ENCODE data around the gene TYW1.
"Not testable (repeated sequence)": the region's sequence is repeated elsewhere in the genome, so short reads cannot be mapped to it uniquely, and the experiment has no call there.

TYW1 gene

GRCh38 chr7:67098031-67098430, 101.4 kb downstream of the TYW1 start:
- H3K14ac ChIP-seq (ENCODE audit: low read length in 2 of 2); H3K27ac ChIP-seq (ENCODE audit: low read length, poor library complexity, severe bottlenecking); H3K4ac ChIP-seq (ENCODE audit: low read depth in 1 of 2, low read length in 2 of 2); H2AK5ac ChIP-seq (ENCODE audit: low read length, severe bottlenecking); H3K4me1 ChIP-seq (ENCODE audit: control insufficient read depth, insufficient read depth, low read depth, low read length); H3K79me1 ChIP-seq (replicated peaks; ENCODE audit: low read length, poor library complexity, severe bottlenecking); DNase-seq; H2BK5ac ChIP-seq (ENCODE audit: low read depth, low read length, poor library complexity, severe bottlenecking); H3K4me2 ChIP-seq (ENCODE audit: low read length, poor library complexity, severe bottlenecking); H2AFZ ChIP-seq (ENCODE audit: low read depth, low read length); H3K18ac ChIP-seq (ENCODE audit: low read depth in 1 of 2, low read length in 2 of 2); H3K9ac ChIP-seq (ENCODE audit: low read length); H3K4me3 ChIP-seq (ENCODE audit: insufficient read depth in 1 of 2, low read depth in 1 of 2, low read length in 2 of 2); H4K8ac ChIP-seq (ENCODE audit: low read length); H3K27me3 ChIP-seq (ENCODE audit: control insufficient read depth in 1 of 2, insufficient read depth in 1 of 2, low read length in 2 of 2); H2BK15ac ChIP-seq (ENCODE audit: low read depth, poor library complexity, severe bottlenecking); H2BK12ac ChIP-seq (ENCODE audit: low read length in 2 of 2); H3K23ac ChIP-seq (ENCODE audit: low read length in 2 of 2); H3K9me3 ChIP-seq (ENCODE audit: control insufficient read depth, low read length); H2BK120ac ChIP-seq (ENCODE audit: low read depth, low read length); H3K36me3 ChIP-seq (ENCODE audit: control insufficient read depth in 1 of 2, insufficient read depth in 2 of 2, low read depth in 1 of 2, low read length in 2 of 2); H4K91ac ChIP-seq (ENCODE audit: low read length): not testable (repeated sequence)
- no CpG with 5 or more reads among the region's 1 CpG for WGBS

- not testable (repeated sequence) for H2BK12ac ChIP-seq (ENCODE audit: low read length in 2 of 2); H3K79me1 ChIP-seq (replicated peaks; ENCODE audit: low read length, poor library complexity, severe bottlenecking); H3K4ac ChIP-seq (ENCODE audit: low read depth in 1 of 2, low read length in 2 of 2); H3K4me3 ChIP-seq (ENCODE audit: insufficient read depth in 1 of 2, low read depth in 1 of 2, low read length in 2 of 2); H2BK120ac ChIP-seq (ENCODE audit: low read depth, low read length); H3K18ac ChIP-seq (ENCODE audit: low read depth in 1 of 2, low read length in 2 of 2); H3K9me3 ChIP-seq (ENCODE audit: control insufficient read depth, low read length); H3K23ac ChIP-seq (ENCODE audit: low read length in 2 of 2); H3K14ac ChIP-seq (ENCODE audit: low read length in 2 of 2); DNase-seq; H3K27ac ChIP-seq (ENCODE audit: low read length, poor library complexity, severe bottlenecking); H3K27me3 ChIP-seq (ENCODE audit: control insufficient read depth in 1 of 2, insufficient read depth in 1 of 2, low read length in 2 of 2); H3K4me1 ChIP-seq (ENCODE audit: control insufficient read depth, insufficient read depth, low read depth, low read length); H2AFZ ChIP-seq (ENCODE audit: low read depth, low read length); H3K9ac ChIP-seq (ENCODE audit: low read length); H4K91ac ChIP-seq (ENCODE audit: low read length); H3K4me2 ChIP-seq (ENCODE audit: low read length, poor library complexity, severe bottlenecking); H4K8ac ChIP-seq (ENCODE audit: low read length); H2BK5ac ChIP-seq (ENCODE audit: low read depth, low read length, poor library complexity, severe bottlenecking); H3K36me3 ChIP-seq (ENCODE audit: control insufficient read depth in 1 of 2, insufficient read depth in 2 of 2, low read depth in 1 of 2, low read length in 2 of 2); H2BK15ac ChIP-seq (ENCODE audit: low read depth, poor library complexity, severe bottlenecking); H2AK5ac ChIP-seq (ENCODE audit: low read length, severe bottlenecking)
- 98% methylated on average over 5 of the region's 5 CpGs for WGBS
Observed at GRCh38 chr7:67099406-67099805, 102.8 kb downstream of the TYW1 start.

GRCh38 chr7:67100038-67100437, 103.4 kb downstream of the TYW1 start:
- not testable (repeated sequence) for H2BK15ac ChIP-seq (ENCODE audit: low read depth, poor library complexity, severe bottlenecking); H3K4me1 ChIP-seq (ENCODE audit: control insufficient read depth, insufficient read depth, low read depth, low read length); DNase-seq; H2BK120ac ChIP-seq (ENCODE audit: low read depth, low read length); H2AK5ac ChIP-seq (ENCODE audit: low read length, severe bottlenecking); H3K4me3 ChIP-seq (ENCODE audit: insufficient read depth in 1 of 2, low read depth in 1 of 2, low read length in 2 of 2); H3K18ac ChIP-seq (ENCODE audit: low read depth in 1 of 2, low read length in 2 of 2); H4K91ac ChIP-seq (ENCODE audit: low read length); H3K27me3 ChIP-seq (ENCODE audit: control insufficient read depth in 1 of 2, insufficient read depth in 1 of 2, low read length in 2 of 2); H3K23ac ChIP-seq (ENCODE audit: low read length in 2 of 2); H3K4ac ChIP-seq (ENCODE audit: low read depth in 1 of 2, low read length in 2 of 2); H3K79me1 ChIP-seq (replicated peaks; ENCODE audit: low read length, poor library complexity, severe bottlenecking); H3K14ac ChIP-seq (ENCODE audit: low read length in 2 of 2); H2BK12ac ChIP-seq (ENCODE audit: low read length in 2 of 2); H4K8ac ChIP-seq (ENCODE audit: low read length); H2BK5ac ChIP-seq (ENCODE audit: low read depth, low read length, poor library complexity, severe bottlenecking); H3K27ac ChIP-seq (ENCODE audit: low read length, poor library complexity, severe bottlenecking); H3K9me3 ChIP-seq (ENCODE audit: control insufficient read depth, low read length); H3K36me3 ChIP-seq (ENCODE audit: control insufficient read depth in 1 of 2, insufficient read depth in 2 of 2, low read depth in 1 of 2, low read length in 2 of 2); H2AFZ ChIP-seq (ENCODE audit: low read depth, low read length); H3K9ac ChIP-seq (ENCODE audit: low read length); H3K4me2 ChIP-seq (ENCODE audit: low read length, poor library complexity, severe bottlenecking)
- 98% methylated on average over 5 of the region's 6 CpGs for WGBS

- no peaks in the 10 kb centered on the region for H3K79me1 ChIP-seq (replicated peaks; ENCODE audit: low read length, poor library complexity, severe bottlenecking)
- no peaks in the 10 kb centered on the region for H3K27me3 ChIP-seq (ENCODE audit: control insufficient read depth in 1 of 2, insufficient read depth in 1 of 2, low read length in 2 of 2)
- H2BK5ac ChIP-seq (ENCODE audit: low read depth, low read length, poor library complexity, severe bottlenecking), result no peak overlapping the region
- H2BK120ac ChIP-seq (ENCODE audit: low read depth, low read length), result no peak overlapping the region
- no peak overlapping the region for H3K14ac ChIP-seq (ENCODE audit: low read length in 2 of 2)
- no peak overlapping the region for H3K4me2 ChIP-seq (ENCODE audit: low read length, poor library complexity, severe bottlenecking)
- no peak overlapping the region for H2BK15ac ChIP-seq (ENCODE audit: low read depth, poor library complexity, severe bottlenecking)
- H3K4ac ChIP-seq (ENCODE audit: low read depth in 1 of 2, low read length in 2 of 2), result no peak overlapping the region
- H3K18ac ChIP-seq (ENCODE audit: low read depth in 1 of 2, low read length in 2 of 2), result no peak overlapping the region
- peaks cover 2% of the 10 kb centered on the region for H3K4me1 ChIP-seq (ENCODE audit: control insufficient read depth, insufficient read depth, low read depth, low read length)
- H3K27ac ChIP-seq (ENCODE audit: low read length, poor library complexity, severe bottlenecking), result no peak overlapping the region
- no peak overlapping the region for H4K91ac ChIP-seq (ENCODE audit: low read length)
- 91% methylated on average over 4 of the region's 4 CpGs for whole genome bisulfite sequencing
- no peak overlapping the region for H4K8ac ChIP-seq (ENCODE audit: low read length)
- H2BK12ac ChIP-seq (ENCODE audit: low read length in 2 of 2), result no peak overlapping the region
- H3K4me3 ChIP-seq (ENCODE audit: insufficient read depth in 1 of 2, low read depth in 1 of 2, low read length in 2 of 2), result no peak overlapping the region
- no peak overlapping the region for H2AFZ ChIP-seq (ENCODE audit: low read depth, low read length)
- no peak overlapping the region for H2AK5ac ChIP-seq (ENCODE audit: low read length, severe bottlenecking)
- H3K9me3 ChIP-seq (ENCODE audit: control insufficient read depth, low read length), result no peaks in the 10 kb centered on the region
- H3K36me3 ChIP-seq (ENCODE audit: control insufficient read depth in 1 of 2, insufficient read depth in 2 of 2, low read depth in 1 of 2, low read length in 2 of 2), result no peaks in the 10 kb centered on the region
- H3K9ac ChIP-seq (ENCODE audit: low read length), result no peak overlapping the region
- no peak overlapping the region for H3K23ac ChIP-seq (ENCODE audit: low read length in 2 of 2)
- no peak for DNase-seq
Observed at GRCh38 chr7:67100956-67101361, 104.3 kb downstream of the TYW1 start.
